BJ (cell line): Measurements from ENCODE around the gene PMM1. TPM values are rescaled to one million over a fixed set of nuclear protein-coding genes. Genes with fewer than 3 reads are reported as not detected.

Source experiments
- CTCF ChIA-PET: fragments of 350-600 bp; formaldehyde crosslinking; extraction: SDS; loops from one replicate; lab custom pipeline; 2021; ENCODE audit warnings: antibody characterized with exemption, inconsistent platforms; lab: Yijun Ruan, JAX
- POLR2A ChIA-PET: fragments of 300-600 bp; sonication (Branson Sonifier 250); formaldehyde crosslinking; extraction: SDS; loops from one replicate; lab custom pipeline; 2021; ENCODE audit warnings: antibody characterized with exemption; lab: Charles Lee
- DNase-seq: peaks from one replicate; pipeline ENCODE4 v3.0.0-alpha.2; 2011; ENCODE audit warnings: low read depth
- H3K27me3 ChIP-seq: 2 replicates; pipeline ENCODE4 v1.6.0; 2011; ENCODE audit warnings: low read length; ENCODE audit not compliant: control insufficient read depth, insufficient read depth
- H3K36me3 ChIP-seq: 2 replicates; pipeline ENCODE4 v1.5.1; 2011; ENCODE audit warnings: low read length; ENCODE audit not compliant: control insufficient read depth, insufficient read depth
- H3K4me3 ChIP-seq: 2 replicates; pipeline ENCODE4 v1.5.1; 2011; ENCODE audit warnings: low read depth, mild to moderate bottlenecking, control low read depth, low read length
- CTCF ChIP-seq: IDR thresholded peaks from 2 replicates; pipeline ENCODE4 v1.5.1; 2011; ENCODE audit warnings: low read depth, mild to moderate bottlenecking, control low read depth, inconsistent platforms, low read length, moderate library complexity; ENCODE audit not compliant: insufficient read depth
- polyA plus RNA-seq: library from polyadenylated mRNA; depleted of rRNA; stranded (reverse); fragments of >200 nt; gene quantifications from 2 replicates; pipeline ENCODE4 v1.2.3, GENCODE V29; 2011

The PMM1 gene
- polyA plus RNA-seq, 1 experiment: 109 TPM

- POLR2A ChIA-PET: no interaction called here
- CTCF ChIA-PET: interaction anchor here (1.0 kb wide), 1 partner anchor 16 kb away, joined by 4 read pairs; no protein-coding TSS in a partner anchor
- no peak for DNase-seq
- H3K27me3 ChIP-seq: no peaks in the 10 kb centered on the region
- H3K4me3 ChIP-seq: no peak overlapping the region
- TF ChIP-seq CTCF: no peak
- peaks cover 25% of the 10 kb centered on the region for H3K36me3 ChIP-seq
Measured at GRCh38 chr22:41600976-41601375, 11.3 kb upstream of the PMM1 start.

- CTCF ChIA-PET: interaction anchor here (0.6 to 3.6 kb wide), 10 partner anchors 17 to 198 kb away, joined by 3 to 55 read pairs (median 16); partner anchors contain the start of genes CSDC2 and POLR3H
- Histone ChIP-seq H3K36me3 (peaks cover 17% of the 10 kb centered on the region), H3K4me3 (no peak overlapping the region), H3K27me3 (no peaks in the 10 kb centered on the region)
- TF ChIP-seq CTCF: no peak
- no peak for DNase-seq
- POLR2A ChIA-PET: interaction anchor here (0.6 kb wide), 1 partner anchor 9 kb away, joined by 12 read pairs; the partner anchor contains the start of gene PMM1
Measured at GRCh38 chr22:41598891-41599635, 9.4 kb upstream of the PMM1 start.

- H3K36me3 ChIP-seq: peaks cover 15% of the 10 kb centered on the region
- POLR2A ChIA-PET: no interaction called here
- CTCF ChIA-PET: interaction anchor here (0.7 to 3.6 kb wide), 23 partner anchors 9 to 196 kb away, joined by 3 to 55 read pairs (median 7); partner anchors contain the start of genes CSDC2, PMM1 and POLR3H
- TF ChIP-seq CTCF: 0 out of 2 replicates have a peak, but pooled peaks have one; percentile 9
- no peaks in the 10 kb centered on the region for H3K27me3 ChIP-seq
- no peak overlapping the region for H3K4me3 ChIP-seq
- no peak for DNase-seq
Measured at GRCh38 chr22:41598081-41598480, 8.4 kb upstream of the PMM1 start.

GRCh38 chr22:41597635-41597953, 8.0 kb upstream of the PMM1 start:
- CTCF ChIA-PET: interaction anchor here (0.7 to 3.6 kb wide), 23 partner anchors 8 to 195 kb away, joined by 3 to 55 read pairs (median 7); partner anchors contain the start of genes CSDC2, PMM1 and POLR3H
- TF ChIP-seq CTCF: no peak
- no peaks in the 10 kb centered on the region for H3K27me3 ChIP-seq
- POLR2A ChIA-PET: no interaction called here
- no peak overlapping the region for H3K4me3 ChIP-seq
- DNase-seq: no peak
- peaks cover 12% of the 10 kb centered on the region for H3K36me3 ChIP-seq

- ChIA-PET POLR2A (no interaction called here), CTCF (interaction anchor here (0.6 to 3.6 kb wide), 28 partner anchors 8 to 195 kb away, joined by 3 to 55 read pairs (median 6); partner anchors contain the start of genes CSDC2, PMM1 and POLR3H)
- Histone ChIP-seq H3K36me3 (peaks cover 9% of the 10 kb centered on the region), H3K4me3 (no peak overlapping the region), H3K27me3 (no peaks in the 10 kb centered on the region)
- TF ChIP-seq CTCF: peak; percentile 82
- DNase-seq: no peak
Measured at GRCh38 chr22:41596776-41597634, 7.4 kb upstream of the PMM1 start.
